ENCODE data around the gene RGSL1. TPM values are rescaled to one million over a fixed set of nuclear protein-coding genes. Genes with fewer than 3 reads are reported as not detected.
"Not testable (repeated sequence)": the region's sequence is repeated elsewhere in the genome, so short reads cannot be mapped to it uniquely, and the experiment has no call there.

Gene RGSL1
- total RNA-seq, 1 experiment from 2014 or later: not detected

DNA sequence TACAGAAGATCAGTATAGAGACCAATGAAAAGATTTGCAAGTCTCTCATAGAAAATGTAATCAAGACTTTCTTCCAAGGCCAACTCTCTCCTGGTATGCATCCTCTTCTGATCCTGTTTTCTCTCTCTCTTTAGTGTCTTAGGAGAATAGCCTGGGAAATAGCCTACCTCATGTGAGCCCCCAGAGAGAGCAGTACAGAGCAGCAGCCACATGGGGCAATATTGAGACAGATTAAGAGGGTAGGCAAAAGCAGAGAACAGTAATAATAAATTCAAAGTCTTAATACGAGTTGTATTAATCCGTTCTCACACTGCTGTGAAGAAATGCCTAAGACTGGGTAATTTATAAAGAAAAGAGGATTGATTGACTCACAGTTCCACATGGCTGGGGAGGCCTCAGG, 77.7 kb downstream of the RGSL1 start:
- no peak overlapping the region for H3K4me3 ChIP-seq
- H3K27me3 ChIP-seq (replicated peaks): no peaks in the 10 kb centered on the region
- H3K36me3 ChIP-seq: no peaks in the 10 kb centered on the region
- DNase-seq (ENCODE audit: low read depth in 1 of 2, low spot score in 2 of 2): no peak
- H3K4me1 ChIP-seq (replicated peaks): no peaks in the 10 kb centered on the region
- peaks cover 3% of the 10 kb centered on the region; the same call in 1 of the 2 replicates for H3K9me3 ChIP-seq (replicated peaks)
- no peak overlapping the region for H3K27ac ChIP-seq

DNA sequence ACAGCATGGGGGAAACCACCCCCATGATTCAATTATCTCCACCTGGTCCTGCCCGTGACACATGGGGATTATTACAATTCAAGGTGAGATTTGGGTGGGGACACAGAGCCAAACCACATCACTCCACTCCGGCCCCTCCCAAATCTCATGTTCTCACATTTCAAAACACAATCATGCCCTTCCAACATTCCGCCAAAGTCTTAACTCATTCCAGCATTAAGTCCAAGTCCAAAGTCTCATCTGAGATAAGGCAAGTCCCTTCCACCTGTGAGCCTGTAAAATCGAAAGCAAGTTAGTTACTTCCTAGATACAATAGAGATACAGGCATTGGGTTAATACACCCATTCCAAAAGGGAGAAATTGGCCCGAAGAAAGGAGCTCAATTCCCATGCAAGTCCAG, 78.3 kb downstream of the RGSL1 start:
- H3K9me3 ChIP-seq (replicated peaks); H3K27ac ChIP-seq; H3K4me1 ChIP-seq (replicated peaks); H3K36me3 ChIP-seq; H3K4me3 ChIP-seq; H3K27me3 ChIP-seq (replicated peaks); DNase-seq (ENCODE audit: low read depth in 1 of 2, low spot score in 2 of 2): not testable (repeated sequence)

DNA sequence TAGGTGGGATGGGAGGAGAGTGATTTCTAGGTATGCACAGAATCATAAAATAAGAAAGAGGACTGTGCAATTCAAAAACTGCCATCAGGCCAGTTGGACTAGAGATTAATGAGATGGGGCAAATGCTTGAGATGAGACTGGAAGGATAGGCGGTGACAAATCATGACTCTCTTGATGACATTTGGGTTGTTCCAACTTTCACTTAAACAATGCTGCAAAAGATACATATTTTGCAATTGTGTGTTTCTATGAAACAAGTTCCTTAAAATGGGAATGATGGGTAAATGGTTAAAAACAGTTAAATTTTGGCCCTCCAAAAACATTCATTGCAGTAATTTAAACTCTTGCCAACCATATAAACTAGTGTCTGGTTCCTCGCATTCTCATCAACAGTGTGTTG, 84.0 kb downstream of the RGSL1 start:
- Histone ChIP-seq H3K36me3 (no peaks in the 10 kb centered on the region), H3K9me3 (replicated peaks) (no peaks in the 10 kb centered on the region), H3K27ac (no peak overlapping the region), H3K27me3 (replicated peaks) (no peaks in the 10 kb centered on the region), H3K4me3 (no peak overlapping the region), H3K4me1 (replicated peaks) (no peaks in the 10 kb centered on the region)
- DNase-seq (ENCODE audit: low read depth in 1 of 2, low spot score in 2 of 2): no peak

GRCh38 chr1:182549346-182549745, 99.4 kb downstream of the RGSL1 start:
- Histone ChIP-seq H3K4me1 (replicated peaks) (no peaks in the 10 kb centered on the region), H3K36me3 (no peaks in the 10 kb centered on the region), H3K9me3 (replicated peaks) (no peaks in the 10 kb centered on the region), H3K27ac (no peak overlapping the region), H3K27me3 (replicated peaks) (no peaks in the 10 kb centered on the region), H3K4me3 (no peak overlapping the region)
- DNase-seq (ENCODE audit: low read depth in 1 of 2, low spot score in 2 of 2): no peak

- H3K4me1 ChIP-seq (replicated peaks): no peaks in the 10 kb centered on the region
- H3K27me3 ChIP-seq (replicated peaks): no peaks in the 10 kb centered on the region
- H3K4me3 ChIP-seq: no peak overlapping the region
- no peak for DNase-seq (ENCODE audit: low read depth in 1 of 2, low spot score in 2 of 2)
- H3K27ac ChIP-seq: no peak overlapping the region
- H3K9me3 ChIP-seq (replicated peaks): no peaks in the 10 kb centered on the region
- no peaks in the 10 kb centered on the region for H3K36me3 ChIP-seq
These were observed 99.9 kb downstream of the RGSL1 start for GRCh38 chr1:182549811-182550210.

GRCh38 chr1:182552527-182552926, 102.6 kb downstream of the RGSL1 start:
- Histone ChIP-seq H3K27me3 (replicated peaks) (no peaks in the 10 kb centered on the region), H3K27ac (no peak overlapping the region), H3K9me3 (replicated peaks) (no peaks in the 10 kb centered on the region), H3K36me3 (no peaks in the 10 kb centered on the region), H3K4me1 (replicated peaks) (no peaks in the 10 kb centered on the region), H3K4me3 (no peak overlapping the region)
- no peak for DNase-seq (ENCODE audit: low read depth in 1 of 2, low spot score in 2 of 2)

GRCh38 chr1:182555493-182555892, 105.5 kb downstream of the RGSL1 start:
- H3K36me3 ChIP-seq: no peaks in the 10 kb centered on the region
- H3K4me3 ChIP-seq: no peak overlapping the region
- no peak for DNase-seq (ENCODE audit: low read depth in 1 of 2, low spot score in 2 of 2)
- H3K27ac ChIP-seq: no peak overlapping the region
- no peaks in the 10 kb centered on the region for H3K27me3 ChIP-seq (replicated peaks)
- H3K4me1 ChIP-seq (replicated peaks): no peaks in the 10 kb centered on the region
- H3K9me3 ChIP-seq (replicated peaks): no peaks in the 10 kb centered on the region

- Histone ChIP-seq H3K9me3 (replicated peaks) (no peaks in the 10 kb centered on the region), H3K27me3 (replicated peaks) (no peaks in the 10 kb centered on the region), H3K36me3 (no peaks in the 10 kb centered on the region), H3K27ac (no peak overlapping the region), H3K4me1 (replicated peaks) (no peaks in the 10 kb centered on the region), H3K4me3 (no peak overlapping the region)
- DNase-seq (ENCODE audit: low read depth in 1 of 2, low spot score in 2 of 2): no peak
These were observed 106.3 kb downstream of the RGSL1 start for GRCh38 chr1:182556279-182556678.

DNA sequence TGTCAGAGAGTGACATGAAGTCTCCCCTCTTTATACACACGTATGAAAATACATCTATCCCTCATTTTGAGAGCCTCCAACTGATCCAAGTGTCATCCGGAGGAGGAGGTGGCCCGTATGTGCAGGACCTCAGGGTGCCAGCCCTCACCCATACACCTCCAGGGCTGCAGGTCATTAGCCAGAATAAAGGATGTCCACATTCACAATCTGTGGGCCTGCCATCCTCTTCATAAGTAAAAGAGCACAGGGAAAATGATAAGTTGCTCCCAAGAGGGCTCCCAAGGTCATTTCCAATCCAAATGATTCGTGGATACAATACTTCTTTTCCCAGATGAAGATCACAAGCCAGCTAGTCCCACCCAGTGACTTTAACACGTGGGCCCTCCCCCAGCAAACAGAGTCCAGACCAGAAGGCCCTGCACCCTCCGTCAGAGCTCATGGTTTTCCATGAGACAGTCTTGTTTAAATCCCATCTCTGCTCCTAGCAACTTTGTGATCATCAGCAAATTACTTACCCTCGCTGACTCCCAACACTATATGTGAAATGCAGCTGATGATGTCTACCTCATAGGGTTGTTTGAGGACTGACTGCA, 110.5 kb downstream of the RGSL1 start:
- Histone ChIP-seq H3K36me3 (no peaks in the 10 kb centered on the region), H3K27me3 (replicated peaks) (no peaks in the 10 kb centered on the region), H3K27ac (no peak overlapping the region), H3K9me3 (replicated peaks) (no peaks in the 10 kb centered on the region), H3K4me3 (no peak overlapping the region), H3K4me1 (replicated peaks) (no peaks in the 10 kb centered on the region)
- DNase-seq (ENCODE audit: low read depth in 1 of 2, low spot score in 2 of 2): no peak

- no peaks in the 10 kb centered on the region for H3K27me3 ChIP-seq (replicated peaks)
- no peak overlapping the region for H3K27ac ChIP-seq
These were observed 111.5 kb downstream of the RGSL1 start for GRCh38 chr1:182561456-182561855.

GRCh38 chr1:182563095-182563494, 113.1 kb downstream of the RGSL1 start:
- Histone ChIP-seq H3K9me3 (replicated peaks) (no peaks in the 10 kb centered on the region), H3K36me3 (no peaks in the 10 kb centered on the region), H3K27me3 (replicated peaks) (no peaks in the 10 kb centered on the region), H3K27ac (no peak overlapping the region), H3K4me3 (no peak overlapping the region), H3K4me1 (replicated peaks) (no peaks in the 10 kb centered on the region)
- no peak for DNase-seq (ENCODE audit: low read depth in 1 of 2, low spot score in 2 of 2)

More at GRCh38 chr1:182561456-182561855, 111.5 kb downstream of the RGSL1 start:
- DNase-seq (ENCODE audit: low read depth in 1 of 2, low spot score in 2 of 2): no peak
- H3K9me3 ChIP-seq (replicated peaks): no peaks in the 10 kb centered on the region
- H3K36me3 ChIP-seq: no peaks in the 10 kb centered on the region
- H3K4me3 ChIP-seq: no peak overlapping the region
- H3K4me1 ChIP-seq (replicated peaks): no peaks in the 10 kb centered on the region

DNA sequence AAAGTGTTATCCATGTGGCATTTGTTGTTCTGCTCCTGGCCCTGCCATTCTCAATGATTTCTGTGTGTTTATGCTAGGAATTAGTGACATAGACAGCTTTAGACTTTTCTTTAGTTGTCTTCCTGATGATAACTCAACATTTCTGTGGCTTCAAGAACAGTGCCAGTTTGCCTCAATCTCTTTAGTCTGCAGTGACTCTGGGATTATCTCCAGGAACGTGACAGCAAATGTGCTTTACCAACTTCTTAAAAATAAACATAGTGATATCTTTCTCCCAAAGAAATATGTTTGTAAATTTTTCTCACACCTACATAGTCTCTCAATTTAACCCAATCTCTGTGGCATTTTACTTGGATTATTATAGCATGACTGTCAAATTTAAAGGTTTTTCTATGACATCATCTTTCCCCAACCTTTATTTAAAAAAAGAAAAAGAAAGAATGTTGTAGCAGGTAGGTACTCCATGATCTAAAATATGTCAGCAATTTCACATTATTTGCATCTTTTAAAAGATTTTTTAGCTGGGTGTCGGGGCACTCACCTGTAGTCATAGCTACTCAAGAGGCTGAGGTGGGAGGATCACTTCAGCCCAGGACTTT, 114.6 kb downstream of the RGSL1 start:
- H3K9me3 ChIP-seq (replicated peaks): no peaks in the 10 kb centered on the region
- H3K4me1 ChIP-seq (replicated peaks): no peaks in the 10 kb centered on the region
- no peak overlapping the region for H3K27ac ChIP-seq
- no peak overlapping the region for H3K4me3 ChIP-seq
- no peaks in the 10 kb centered on the region for H3K27me3 ChIP-seq (replicated peaks)
- no peak for DNase-seq (ENCODE audit: low read depth in 1 of 2, low spot score in 2 of 2)
- H3K36me3 ChIP-seq: no peaks in the 10 kb centered on the region

- H3K4me1 ChIP-seq (replicated peaks): no peaks in the 10 kb centered on the region
- H3K27ac ChIP-seq: no peak overlapping the region
- H3K36me3 ChIP-seq: no peaks in the 10 kb centered on the region
- H3K4me3 ChIP-seq: no peak overlapping the region
- no peaks in the 10 kb centered on the region for H3K9me3 ChIP-seq (replicated peaks)
- no peaks in the 10 kb centered on the region for H3K27me3 ChIP-seq (replicated peaks)
- no peak for DNase-seq (ENCODE audit: low read depth in 1 of 2, low spot score in 2 of 2)
These were observed 115.6 kb downstream of the RGSL1 start for GRCh38 chr1:182565537-182565936.

- H3K4me3 ChIP-seq: no peak overlapping the region
- no peak overlapping the region for H3K27ac ChIP-seq
- no peaks in the 10 kb centered on the region for H3K4me1 ChIP-seq (replicated peaks)
- DNase-seq (ENCODE audit: low read depth in 1 of 2, low spot score in 2 of 2): no peak
- no peaks in the 10 kb centered on the region for H3K27me3 ChIP-seq (replicated peaks)
- no peaks in the 10 kb centered on the region for H3K36me3 ChIP-seq
- H3K9me3 ChIP-seq (replicated peaks): no peaks in the 10 kb centered on the region
These were observed 117.7 kb downstream of the RGSL1 start for GRCh38 chr1:182567629-182568028.
